Epithelial cell of umbilical artery (primary cell): ENCODE data around the gene SYCE3. TPM values are rescaled to one million over a fixed set of nuclear protein-coding genes. Genes with fewer than 3 reads are reported as not detected.

Source experiments
- total RNA-seq: library from RNA; depleted of rRNA; stranded (reverse); fragments of >200 nt; gene quantifications from 2 replicates; pipeline ENCODE4 v1.2.3, GENCODE V29; 2014

Gene SYCE3, protein sequence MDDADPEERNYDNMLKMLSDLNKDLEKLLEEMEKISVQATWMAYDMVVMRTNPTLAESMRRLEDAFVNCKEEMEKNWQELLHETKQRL
- not detected in 2 replicates for total RNA-seq

DNA sequence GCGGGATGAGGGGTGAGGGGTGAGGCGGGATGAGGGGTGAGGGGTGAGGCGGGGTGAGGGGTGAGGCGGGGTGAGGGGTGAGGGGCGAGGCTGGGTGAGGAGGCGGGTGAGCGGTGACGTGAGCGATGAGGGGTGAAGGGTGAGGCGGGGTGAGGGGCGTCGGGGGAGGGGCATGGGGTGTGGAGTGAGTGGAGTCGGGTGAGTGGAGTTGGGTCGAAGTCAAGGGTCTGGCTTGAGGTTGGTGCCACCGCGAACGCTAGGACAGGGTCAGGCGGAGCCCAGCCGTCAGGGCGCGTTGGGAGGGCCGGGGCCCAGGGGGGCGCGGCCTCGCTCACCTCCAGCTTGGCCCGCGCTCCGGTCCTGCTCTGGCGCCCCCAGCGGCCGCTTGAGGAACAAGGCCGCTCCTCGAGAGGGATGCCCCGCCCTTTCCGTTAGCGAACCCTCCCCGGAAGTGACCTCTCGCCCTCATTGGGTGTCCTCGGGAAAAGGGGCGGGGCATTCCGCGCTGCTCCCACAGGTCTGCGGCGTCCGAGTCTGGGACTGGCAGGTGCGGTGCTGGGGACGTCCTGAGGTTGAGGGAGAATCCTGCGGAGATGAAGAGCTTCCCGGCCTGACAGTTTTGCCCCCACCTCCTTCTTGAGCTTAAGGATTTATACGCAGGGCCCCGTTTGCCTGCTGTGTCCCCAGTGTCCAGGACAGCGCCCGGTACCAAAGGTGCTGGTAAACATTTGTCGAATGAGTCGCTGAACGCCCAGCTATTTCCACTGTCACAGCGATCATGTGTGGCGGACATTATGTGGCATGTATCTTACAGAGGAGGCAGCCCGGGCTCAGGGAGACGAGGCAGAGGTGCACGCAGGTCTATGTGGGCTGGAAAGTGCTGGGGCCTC is at the start of gene SYCE3:
SYCE3 (minus strand) TSS at position 397 of the 890 bp plus-strand sequence. CDS start 6,514 bp downstream, outside the sequence.

DNA sequence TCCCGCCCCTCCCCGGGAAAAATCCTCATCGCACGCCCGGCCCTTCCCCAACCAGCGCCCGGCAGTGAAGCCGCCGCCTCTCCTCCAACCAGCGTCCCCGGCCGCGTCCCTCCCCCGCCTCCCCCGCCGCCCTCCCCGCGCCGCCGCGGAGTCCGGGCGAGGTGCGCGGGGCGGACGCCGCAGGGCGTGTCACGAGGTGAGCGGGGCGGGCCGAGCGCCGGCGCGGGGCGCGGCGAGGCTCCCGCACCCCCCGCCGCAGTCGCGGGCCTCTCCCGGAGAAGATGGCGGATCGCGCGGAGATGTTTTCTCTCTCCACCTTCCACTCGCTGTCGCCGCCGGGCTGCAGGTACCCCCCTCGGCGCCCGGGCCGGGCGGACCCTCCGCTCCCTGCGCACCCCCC is 37.8 kb upstream of the SYCE3 start, which contains the start of gene MAPK8IP2:
MAPK8IP2 (plus strand) TSS at position 256 of the 400 bp plus-strand sequence; CDS start at position 282, 26 bp downstream.

DNA sequence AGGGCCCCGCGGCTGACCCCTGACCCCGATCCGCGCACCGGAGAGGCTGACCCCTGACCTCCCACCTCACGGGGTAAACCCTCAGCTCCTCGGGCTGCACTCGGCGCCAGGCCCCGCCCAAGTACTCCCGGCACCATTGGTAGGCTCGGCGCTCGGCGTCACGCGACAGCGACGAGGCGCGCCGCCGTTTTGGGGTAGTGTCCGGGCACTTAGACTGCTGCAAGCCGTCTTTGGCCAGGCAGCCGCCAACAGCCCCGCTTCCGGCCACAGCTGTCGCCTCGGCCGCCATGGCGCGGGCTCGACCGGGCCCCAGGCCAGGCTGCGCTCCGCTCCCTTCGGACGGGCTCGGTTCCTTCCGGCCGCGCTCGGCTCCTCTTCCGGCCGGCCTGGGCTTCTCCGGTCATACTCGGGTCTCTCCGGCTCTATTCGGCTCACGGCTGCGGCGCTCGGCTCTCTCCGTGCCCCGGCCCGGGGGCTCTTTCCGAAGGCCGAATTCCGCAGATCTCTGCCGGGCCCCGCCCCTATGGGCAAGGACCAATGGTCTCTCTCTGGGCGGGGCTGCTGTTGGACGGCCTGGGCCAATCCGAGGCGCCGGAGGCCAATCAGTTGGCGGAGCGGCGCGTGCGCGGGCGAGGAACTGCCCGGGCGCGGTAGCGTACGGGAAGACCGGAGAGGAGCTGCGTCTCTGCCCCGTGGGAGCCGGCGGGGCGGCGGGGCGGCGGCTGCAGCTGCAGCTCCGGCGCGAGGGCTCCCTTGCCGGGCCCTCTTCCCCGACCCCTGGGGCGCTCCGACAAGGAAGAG is 20.0 kb upstream of the SYCE3 start, which contains the start of gene CHKB:
CHKB (minus strand) TSS at position 357 of the 801 bp plus-strand sequence; CDS start at position 289, 68 bp downstream.

DNA sequence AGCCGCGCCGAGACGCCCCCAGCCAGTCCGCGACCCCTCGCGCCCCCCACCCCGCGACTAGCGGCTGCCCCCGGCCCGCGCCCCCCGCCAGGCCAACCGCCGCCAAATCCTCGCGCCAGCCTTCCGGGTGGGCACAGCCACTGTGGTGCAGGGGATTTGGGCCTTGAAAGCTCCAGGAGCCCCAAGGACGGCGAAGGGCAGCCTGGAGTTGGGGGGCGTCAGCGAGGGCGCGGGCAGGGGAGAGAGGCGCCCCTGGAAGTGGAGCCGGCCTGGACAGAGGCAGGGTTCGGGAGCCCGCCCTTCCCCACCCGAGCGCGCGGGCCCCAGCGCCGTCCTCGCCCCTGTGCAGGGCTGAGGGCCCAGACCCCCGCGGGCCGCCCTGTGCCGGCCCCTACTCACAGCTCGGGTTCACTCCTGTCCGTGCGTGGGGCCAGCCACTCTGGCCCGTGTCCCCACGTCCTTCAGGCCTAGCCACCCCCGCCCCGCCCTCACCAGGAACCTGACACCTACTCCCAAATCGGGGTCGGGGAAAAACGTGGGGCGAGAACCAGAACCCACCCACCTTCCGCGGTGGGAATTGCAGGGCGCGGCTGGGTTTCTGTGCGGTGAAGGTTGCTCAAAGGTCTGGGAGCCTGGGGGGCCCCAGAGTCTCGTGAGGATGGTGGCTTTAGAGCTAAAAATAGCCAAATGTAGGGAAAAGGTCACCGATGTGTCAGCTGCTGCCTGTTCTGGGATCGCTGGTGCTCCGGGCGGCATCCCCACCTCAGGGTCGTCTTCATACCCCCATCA is 15.5 kb upstream of the SYCE3 start, which contains the start of gene CPT1B:
CPT1B (minus strand) TSS at position 441 of the 789 bp plus-strand sequence. CDS start 512 bp downstream, outside the sequence.

DNA sequence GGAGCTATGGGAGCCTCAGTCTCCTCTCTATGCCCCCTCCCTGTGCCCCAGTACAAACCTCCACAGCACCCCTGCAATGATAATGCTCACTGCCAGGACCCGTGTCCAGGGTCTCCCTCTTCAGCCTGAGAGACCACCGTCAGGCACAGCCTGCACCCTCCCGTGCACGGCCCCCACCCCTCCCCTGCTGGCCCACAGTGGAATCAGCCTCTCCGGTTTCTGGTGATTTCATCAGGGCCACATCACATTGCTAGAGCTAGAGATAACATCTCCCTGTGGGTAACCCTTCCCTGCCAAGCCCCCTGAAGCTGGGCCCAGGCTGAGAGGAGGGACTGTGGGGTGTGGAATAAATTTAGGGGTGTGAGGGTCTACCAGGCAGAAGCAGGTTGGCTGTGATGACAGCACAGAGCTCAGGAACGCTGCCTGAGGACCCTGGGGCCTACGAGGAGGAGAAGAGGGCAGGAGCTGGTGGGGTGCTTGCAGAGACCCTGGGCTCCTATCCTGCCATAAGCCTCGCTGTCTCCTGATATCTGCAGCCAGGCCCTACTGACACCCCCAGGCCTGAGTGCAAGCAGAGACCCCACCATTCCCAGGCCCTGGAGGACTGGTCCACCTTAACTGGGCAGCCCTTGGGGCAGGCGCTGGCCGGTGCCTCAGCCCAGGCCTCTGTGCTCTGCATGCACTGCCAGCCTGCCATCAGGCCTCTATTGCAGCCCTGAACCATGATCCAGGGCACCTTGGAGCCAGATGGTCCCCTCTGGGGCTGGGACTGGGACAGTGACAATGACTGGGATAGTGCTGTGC is 17.0 kb downstream of the SYCE3 start, which contains the start of gene KLHDC7B:
KLHDC7B (plus strand) TSS at position 378 of the 804 bp plus-strand sequence; CDS start at position 723, 345 bp downstream.

DNA sequence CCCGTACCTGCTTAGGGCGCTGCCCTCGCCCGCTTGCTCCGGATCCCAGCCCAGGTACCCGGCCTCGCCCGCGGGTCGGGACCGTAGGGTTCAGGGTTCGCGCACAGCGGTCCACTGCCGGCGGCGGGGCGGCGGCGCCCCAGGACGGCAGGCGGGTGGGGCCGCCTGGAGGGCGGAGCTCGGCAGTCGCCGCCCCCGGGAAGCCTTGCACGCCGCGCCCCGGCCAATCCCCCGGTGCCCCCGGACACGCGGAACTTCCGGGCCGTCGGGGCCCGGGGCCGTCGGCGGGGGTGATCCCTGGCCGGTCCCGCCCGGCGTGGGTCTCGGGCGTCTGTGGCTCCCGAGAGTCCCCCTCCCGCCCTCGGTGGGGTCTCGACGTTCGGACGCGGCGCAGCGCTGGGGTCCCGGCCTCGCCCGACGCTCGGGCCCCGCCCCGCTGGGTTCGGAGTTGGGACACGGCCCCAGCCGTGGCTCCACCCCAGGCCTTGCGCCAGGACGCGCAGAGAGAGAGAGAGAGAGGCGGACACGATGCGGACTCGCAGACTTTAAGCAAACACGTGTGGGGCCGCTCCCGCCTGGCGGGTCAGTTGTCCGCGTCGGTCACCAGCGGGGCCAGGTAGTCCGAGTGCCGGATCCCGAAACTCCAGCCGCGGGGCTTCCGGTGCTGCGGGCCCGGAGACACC is 32.7 kb downstream of the SYCE3 start, which contains the start of gene TYMP:
TYMP (minus strand) TSS at position 116 of the 683 bp plus-strand sequence. CDS start 303 bp downstream, outside the sequence.

DNA sequence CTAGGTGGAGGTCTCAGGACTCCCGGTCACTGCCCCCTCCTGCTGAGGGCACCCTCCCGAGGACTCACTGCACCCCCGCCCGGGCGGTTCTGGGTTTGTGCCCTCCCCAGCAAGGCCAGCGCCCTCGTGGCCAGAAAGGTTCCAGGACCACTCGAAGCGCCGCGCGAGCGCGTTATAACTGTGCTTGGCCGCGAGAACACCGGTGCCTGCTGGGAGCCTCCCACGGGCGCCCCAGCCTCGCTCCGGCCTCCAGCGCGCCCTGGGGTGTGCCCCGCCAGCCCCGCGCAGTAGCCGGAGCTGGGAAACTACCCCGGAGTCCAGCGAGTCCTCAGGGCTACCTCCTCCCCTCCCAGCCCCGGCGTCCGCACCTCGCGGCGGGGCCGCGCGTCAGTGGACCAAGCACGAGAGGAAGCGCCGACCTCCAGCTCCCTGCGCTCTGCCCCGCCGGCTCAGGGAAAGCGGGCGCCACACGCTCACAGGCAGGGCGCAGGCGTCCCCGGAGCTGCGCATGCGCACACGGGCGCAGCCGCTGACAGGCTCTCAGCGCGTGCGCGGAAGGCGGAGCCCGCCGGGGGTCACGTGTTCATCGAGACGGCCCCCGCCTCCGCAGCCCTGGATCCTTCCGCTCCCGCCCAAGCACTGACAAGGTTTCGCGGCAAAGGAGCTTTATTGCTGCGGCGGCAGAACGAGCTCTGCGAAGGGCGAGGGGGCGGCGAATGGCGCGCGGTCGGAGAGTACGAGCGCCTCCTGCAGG is 37.4 kb downstream of the SYCE3 start, which contains the start of gene SCO2:
SCO2 (minus strand) TSS at position 495 of the 754 bp plus-strand sequence. CDS start 1,187 bp downstream, outside the sequence.

DNA sequence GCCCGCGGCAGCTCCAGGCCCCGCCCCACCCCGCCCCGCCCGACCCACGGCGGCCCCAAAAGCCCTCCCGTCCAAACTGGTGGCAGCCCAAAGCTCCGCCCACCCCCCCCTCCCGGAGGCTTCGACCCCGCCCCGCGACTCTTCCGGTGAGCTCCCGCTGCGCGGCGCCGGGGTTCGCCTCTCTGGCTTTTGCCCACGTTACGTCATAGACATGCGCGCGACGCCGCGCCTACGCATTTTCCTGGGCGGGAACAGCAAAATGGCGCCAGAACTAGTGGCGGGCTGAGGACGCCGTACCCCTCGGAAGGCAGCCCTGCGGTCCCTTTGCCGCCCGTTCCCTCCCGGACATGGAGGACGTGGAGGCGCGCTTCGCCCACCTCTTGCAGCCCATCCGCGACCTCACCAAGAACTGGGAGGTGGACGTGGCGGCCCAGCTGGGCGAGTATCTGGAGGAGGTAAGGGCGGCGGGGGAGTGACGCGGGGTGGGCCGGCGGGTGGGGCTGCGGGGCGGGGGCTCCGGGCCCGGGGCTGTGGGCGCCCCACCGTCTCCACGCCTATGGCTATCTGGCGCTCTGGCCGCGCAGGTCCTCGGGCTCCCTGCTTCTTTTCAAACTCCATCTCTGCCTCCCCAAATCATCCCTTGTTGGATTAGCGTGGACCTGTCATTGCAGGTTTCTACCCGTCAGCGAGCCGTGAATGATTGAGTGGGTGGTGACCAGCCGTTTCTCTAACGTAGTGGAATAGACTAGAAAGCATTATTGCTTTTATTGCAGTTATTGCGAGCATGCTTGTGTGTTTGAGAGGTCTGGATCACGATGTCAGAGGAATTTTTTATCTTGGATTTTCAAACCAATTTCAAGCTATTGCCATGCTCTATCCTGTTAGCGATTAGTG is 54.5 kb downstream of the SYCE3 start, which contains the start of gene NCAPH2:
NCAPH2 (plus strand) TSS at position 234 of the 894 bp plus-strand sequence; CDS start at position 348, 114 bp downstream.

DNA sequence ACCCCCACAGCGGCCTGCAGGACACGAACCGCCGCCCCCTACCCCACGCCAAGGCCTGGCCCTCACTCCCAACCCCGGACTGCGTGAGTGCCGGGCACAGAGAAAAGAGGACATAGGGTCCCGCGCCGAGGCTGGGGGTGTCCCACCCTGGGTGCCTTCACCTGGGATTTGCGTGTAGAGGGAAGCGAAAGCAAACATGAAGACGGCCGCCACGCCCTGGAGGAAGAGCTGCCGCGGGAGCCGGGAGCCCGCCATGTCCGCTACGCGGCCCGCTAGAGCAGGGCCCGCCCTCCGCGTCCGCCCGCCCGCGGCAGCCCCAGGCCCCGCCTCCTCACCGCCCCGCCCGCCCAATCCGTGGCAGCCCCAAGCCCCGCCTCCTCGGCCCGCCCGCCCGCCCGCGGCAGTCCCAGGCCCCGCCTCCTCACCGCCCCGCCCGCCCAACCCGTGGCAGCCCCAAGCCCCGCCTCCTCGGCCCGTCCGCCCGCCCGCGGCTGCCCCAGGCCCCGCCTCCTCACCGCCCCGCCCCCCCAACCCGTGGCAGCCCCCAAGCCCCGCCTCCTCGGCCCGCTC is 55.2 kb downstream of the SYCE3 start, which contains the start of gene LMF2:
LMF2 (minus strand) TSS at position 282 of the 570 bp plus-strand sequence; CDS start at position 255, 27 bp downstream.

Other genes with a start within 250 kb of the SYCE3 start
- 0.76 and 1.3 TPM in 2 replicates for gene DENND6B, start 235.9 kb downstream of the SYCE3 start, total RNA-seq
- 44.5 and 58.5 TPM in 2 replicates for gene PPP6R2, start 219.6 kb downstream of the SYCE3 start, total RNA-seq
- 40.4 and 40.6 TPM in 2 replicates for gene SBF1, start 87.9 kb downstream of the SYCE3 start, total RNA-seq
- gene ADM2, start 81.4 kb downstream of the SYCE3 start, total RNA-seq = 0.46 and 0.97 TPM in 2 replicates
- gene MIOX, start 76.1 kb downstream of the SYCE3 start, total RNA-seq = not detected in 2 replicates
- gene LMF2, start 55.2 kb downstream of the SYCE3 start, total RNA-seq = 21.8 and 22.2 TPM in 2 replicates
- gene NCAPH2, start 54.7 kb downstream of the SYCE3 start, total RNA-seq = 27.6 and 43.0 TPM in 2 replicates
- gene SCO2, start 37.3 kb downstream of the SYCE3 start, total RNA-seq = 2.9 and 4.9 TPM in 2 replicates
- gene TYMP, start 32.9 kb downstream of the SYCE3 start, total RNA-seq = 8.1 and 25.5 TPM in 2 replicates
- gene KLHDC7B, start 17.0 kb downstream of the SYCE3 start, total RNA-seq = under 0.01 and 0.30 TPM in 2 replicates
- 0.65 and 2.6 TPM in 2 replicates for gene CPT1B, start 15.5 kb upstream of the SYCE3 start, total RNA-seq
- 27.1 and 32.8 TPM in 2 replicates for gene CHKB, start 19.9 kb upstream of the SYCE3 start, total RNA-seq
- gene MAPK8IP2, start 37.9 kb upstream of the SYCE3 start, total RNA-seq = 0.15 TPM in 1 of 2 replicates, not detected in the other
- gene ARSA, start 65.2 kb upstream of the SYCE3 start, total RNA-seq = 10.2 and 10.7 TPM in 2 replicates
- gene SHANK3, start 109.9 kb upstream of the SYCE3 start, total RNA-seq = 11.4 and 11.7 TPM in 2 replicates
- not detected in 2 replicates for gene ACR, start 175.3 kb upstream of the SYCE3 start, total RNA-seq
- gene RABL2B, start 220.7 kb upstream of the SYCE3 start, total RNA-seq = 2.6 and 4.1 TPM in 2 replicates